ENCODE results near the gene EIF4ENIF1. TPM values are rescaled to one million over a fixed set of nuclear protein-coding genes. Genes with fewer than 3 reads are reported as not detected.

The EIF4ENIF1 gene
- total RNA-seq, 2 donors from 2014 or later = 46.9 to 48.6 TPM

GRCh38 chr22:31448382-31448781, 41.3 kb downstream of the EIF4ENIF1 start:
- H3K27ac Mint-ChIP-seq = peak overlapping the region; percentile 64
- H3K27me3 Mint-ChIP-seq (ENCODE audit: low read depth) = no peaks in the 10 kb centered on the region
- no peak for DNase-seq
- H3K36me3 Mint-ChIP-seq (ENCODE audit: insufficient read depth in 2 of 2) = peaks cover 4 to 21% of the 10 kb centered on the region in 2 donors
- ATAC-seq (replicated peaks in 1 of 2) = no peak
- H3K4me1 Mint-ChIP-seq (ENCODE audit: low read depth) = peaks cover 20% of the 10 kb centered on the region
- H3K9me3 Mint-ChIP-seq = no peaks in the 10 kb centered on the region
- no peak overlapping the region for H3K4me3 Mint-ChIP-seq

GRCh38 chr22:31447337-31447736, 42.3 kb downstream of the EIF4ENIF1 start:
- Mint-ChIP-seq H3K4me3 (no peak overlapping the region), H3K27ac (no peak overlapping the region), H3K27me3 (ENCODE audit: low read depth) (no peaks in the 10 kb centered on the region), H3K36me3 (ENCODE audit: insufficient read depth in 2 of 2) (peaks cover 6 to 25% of the 10 kb centered on the region in 2 donors), H3K9me3 (no peaks in the 10 kb centered on the region), H3K4me1 (ENCODE audit: low read depth) (peaks cover 19% of the 10 kb centered on the region)
- DNase-seq = no peak
- no peak for ATAC-seq (replicated peaks in 1 of 2)

- peaks cover 6 to 27% of the 10 kb centered on the region in 2 donors for H3K36me3 Mint-ChIP-seq (ENCODE audit: insufficient read depth in 2 of 2)
These were observed 42.9 kb downstream of the EIF4ENIF1 start for GRCh38 chr22:31446767-31447166.

GRCh38 chr22:31446208-31446607, 43.4 kb downstream of the EIF4ENIF1 start:
- ATAC-seq (replicated peaks in 1 of 2) (no peak), DNase-seq (no peak)
- H3K36me3 Mint-ChIP-seq (ENCODE audit: insufficient read depth in 2 of 2) = peaks cover 6 to 31% of the 10 kb centered on the region in 2 donors
- no peaks in the 10 kb centered on the region for H3K9me3 Mint-ChIP-seq
- no peaks in the 10 kb centered on the region for H3K27me3 Mint-ChIP-seq (ENCODE audit: low read depth)
- H3K27ac Mint-ChIP-seq = peak overlapping the region; percentile 52
- no peak overlapping the region for H3K4me3 Mint-ChIP-seq
- H3K4me1 Mint-ChIP-seq (ENCODE audit: low read depth) = peaks cover 12% of the 10 kb centered on the region

More at GRCh38 chr22:31446767-31447166, 42.9 kb downstream of the EIF4ENIF1 start:
- Mint-ChIP-seq H3K9me3 (no peaks in the 10 kb centered on the region), H3K4me1 (ENCODE audit: low read depth) (peaks cover 13% of the 10 kb centered on the region), H3K4me3 (no peak overlapping the region), H3K27me3 (ENCODE audit: low read depth) (no peaks in the 10 kb centered on the region), H3K27ac (no peak overlapping the region)
- no peak for DNase-seq
- ATAC-seq (replicated peaks in 1 of 2) = no peak

- Mint-ChIP-seq H3K36me3 (ENCODE audit: insufficient read depth in 2 of 2) (peaks cover 6 to 33% of the 10 kb centered on the region in 2 donors), H3K4me1 (ENCODE audit: low read depth) (peaks cover 12% of the 10 kb centered on the region)
- ATAC-seq (replicated peaks in 1 of 2) = peak; percentile 66 to 78
These were observed 44.0 kb downstream of the EIF4ENIF1 start for GRCh38 chr22:31445642-31446041.

GRCh38 chr22:31443516-31443915, 46.1 kb downstream of the EIF4ENIF1 start:
- no peaks in the 10 kb centered on the region for H3K9me3 Mint-ChIP-seq
- DNase-seq (no peak), ATAC-seq (replicated peaks in 1 of 2) (no peak)
- no peak overlapping the region for H3K27ac Mint-ChIP-seq
- peaks cover 12% of the 10 kb centered on the region for H3K4me1 Mint-ChIP-seq (ENCODE audit: low read depth)
- no peaks in the 10 kb centered on the region for H3K27me3 Mint-ChIP-seq (ENCODE audit: low read depth)
- H3K36me3 Mint-ChIP-seq (ENCODE audit: insufficient read depth in 2 of 2) = peaks cover 6 to 35% of the 10 kb centered on the region in 2 donors
- H3K4me3 Mint-ChIP-seq = no peak overlapping the region

More at GRCh38 chr22:31445642-31446041, 44.0 kb downstream of the EIF4ENIF1 start:
- DNase-seq = no peak
- peak overlapping the region in 1 of 2 donors; percentile 7 for H3K4me3 Mint-ChIP-seq
- H3K9me3 Mint-ChIP-seq = no peaks in the 10 kb centered on the region
- no peaks in the 10 kb centered on the region for H3K27me3 Mint-ChIP-seq (ENCODE audit: low read depth)
- H3K27ac Mint-ChIP-seq = peak overlapping the region; percentile 81

- Mint-ChIP-seq H3K4me3 (no peak overlapping the region), H3K27me3 (ENCODE audit: low read depth) (no peaks in the 10 kb centered on the region), H3K9me3 (no peaks in the 10 kb centered on the region), H3K36me3 (ENCODE audit: insufficient read depth in 2 of 2) (peaks cover 6 to 35% of the 10 kb centered on the region in 2 donors), H3K27ac (no peak overlapping the region), H3K4me1 (ENCODE audit: low read depth) (peaks cover 12% of the 10 kb centered on the region)
- ATAC-seq (replicated peaks in 1 of 2) (no peak), DNase-seq (no peak)
These were observed 46.7 kb downstream of the EIF4ENIF1 start for GRCh38 chr22:31442768-31443489.

GRCh38 chr22:31441652-31442051, 48.0 kb downstream of the EIF4ENIF1 start:
- no peak overlapping the region for H3K27ac Mint-ChIP-seq
- no peaks in the 10 kb centered on the region for H3K9me3 Mint-ChIP-seq
- H3K4me3 Mint-ChIP-seq = no peak overlapping the region
- no peak for ATAC-seq (replicated peaks in 1 of 2)
- no peak for DNase-seq
- H3K27me3 Mint-ChIP-seq (ENCODE audit: low read depth) = no peaks in the 10 kb centered on the region
- peaks cover 13 to 45% of the 10 kb centered on the region in 2 donors for H3K36me3 Mint-ChIP-seq (ENCODE audit: insufficient read depth in 2 of 2)
- peaks cover 12% of the 10 kb centered on the region for H3K4me1 Mint-ChIP-seq (ENCODE audit: low read depth)

- H3K27ac Mint-ChIP-seq = no peak overlapping the region
- DNase-seq = no peak
- no peak overlapping the region for H3K4me3 Mint-ChIP-seq
- peaks cover 4% of the 10 kb centered on the region for H3K4me1 Mint-ChIP-seq (ENCODE audit: low read depth)
- no peaks in the 10 kb centered on the region for H3K27me3 Mint-ChIP-seq (ENCODE audit: low read depth)
- ATAC-seq (replicated peaks in 1 of 2) = no peak
- peaks cover 13 to 45% of the 10 kb centered on the region in 2 donors for H3K36me3 Mint-ChIP-seq (ENCODE audit: insufficient read depth in 2 of 2)
- no peaks in the 10 kb centered on the region for H3K9me3 Mint-ChIP-seq
These were observed 49.0 kb downstream of the EIF4ENIF1 start for GRCh38 chr22:31440681-31441080.

GRCh38 chr22:31439808-31440207, 49.8 kb downstream of the EIF4ENIF1 start:
- ATAC-seq (replicated peaks in 1 of 2) (no peak), DNase-seq (no peak)
- Mint-ChIP-seq H3K36me3 (ENCODE audit: insufficient read depth in 2 of 2) (peaks cover 15 to 46% of the 10 kb centered on the region in 2 donors), H3K4me3 (no peak overlapping the region), H3K4me1 (ENCODE audit: low read depth) (no peaks in the 10 kb centered on the region), H3K9me3 (no peaks in the 10 kb centered on the region), H3K27ac (no peak overlapping the region), H3K27me3 (ENCODE audit: low read depth) (no peaks in the 10 kb centered on the region)

- ATAC-seq (replicated peaks in 1 of 2) (no peak), DNase-seq (no peak)
- no peak overlapping the region for H3K27ac Mint-ChIP-seq
- no peaks in the 10 kb centered on the region for H3K27me3 Mint-ChIP-seq (ENCODE audit: low read depth)
- no peaks in the 10 kb centered on the region for H3K9me3 Mint-ChIP-seq
- H3K4me1 Mint-ChIP-seq (ENCODE audit: low read depth) = no peaks in the 10 kb centered on the region
- H3K4me3 Mint-ChIP-seq = no peak overlapping the region
- H3K36me3 Mint-ChIP-seq (ENCODE audit: insufficient read depth in 2 of 2) = peaks cover 18 to 35% of the 10 kb centered on the region in 2 donors
These were observed 53.5 kb downstream of the EIF4ENIF1 start for GRCh38 chr22:31436132-31436531.

GRCh38 chr22:31431950-31432349, 57.7 kb downstream of the EIF4ENIF1 start:
- peak overlapping the region; percentile 70 for H3K27ac Mint-ChIP-seq
- H3K27me3 Mint-ChIP-seq (ENCODE audit: low read depth) = no peaks in the 10 kb centered on the region
- H3K9me3 Mint-ChIP-seq = no peaks in the 10 kb centered on the region
- ATAC-seq (replicated peaks in 1 of 2) = no peak
- H3K4me3 Mint-ChIP-seq = no peak overlapping the region
- no peak for DNase-seq
- H3K4me1 Mint-ChIP-seq (ENCODE audit: low read depth) = peaks cover 4% of the 10 kb centered on the region
- H3K36me3 Mint-ChIP-seq (ENCODE audit: insufficient read depth in 2 of 2) = peaks cover 14 to 38% of the 10 kb centered on the region in 2 donors

- H3K27me3 Mint-ChIP-seq (ENCODE audit: low read depth) = no peaks in the 10 kb centered on the region
- no peak for DNase-seq
- H3K4me3 Mint-ChIP-seq = no peak overlapping the region
- no peaks in the 10 kb centered on the region for H3K9me3 Mint-ChIP-seq
- peak overlapping the region; percentile 61 for H3K27ac Mint-ChIP-seq
- H3K4me1 Mint-ChIP-seq (ENCODE audit: low read depth) = peaks cover 4% of the 10 kb centered on the region
- peak in 1 of 2 donors; percentile 38 for ATAC-seq (replicated peaks in 1 of 2)
- peaks cover 4 to 36% of the 10 kb centered on the region in 2 donors for H3K36me3 Mint-ChIP-seq (ENCODE audit: insufficient read depth in 2 of 2)
These were observed 64.2 kb downstream of the EIF4ENIF1 start for GRCh38 chr22:31425331-31426050.
